Karpas-422 (cell line): ENCODE results near the gene BEND4. TPM values are rescaled to one million over a fixed set of nuclear protein-coding genes. Genes with fewer than 3 reads are reported as not detected.

ENCODE experiments used
- DNase-seq: peaks from one replicate; pipeline ENCODE4 v3.0.0-alpha.2; 2015
- H2AFZ ChIP-seq: fragments of 200-600 bp; sonication (generic); 2 replicates; pipeline ENCODE4 v1.6.1; 2014; ENCODE audit warnings: antibody characterized with exemption, low read length, mixed read lengths
- H3K27ac ChIP-seq: fragments of 200-600 bp; sonication (generic); 2 replicates; pipeline ENCODE4 v1.5.1; 2014; ENCODE audit warnings: mild to moderate bottlenecking, low read length, moderate library complexity
- H3K27me3 ChIP-seq: fragments of 200-600 bp; sonication (generic); 2 replicates; pipeline ENCODE4 v1.6.1; 2014; ENCODE audit warnings: low read length, mixed read lengths
- H3K36me3 ChIP-seq: fragments of 200-600 bp; sonication (generic); 2 replicates; pipeline ENCODE4 v1.6.1; 2014; ENCODE audit warnings: low read length, mixed read lengths; ENCODE audit not compliant: insufficient read depth
- H3K4me1 ChIP-seq: fragments of 200-600 bp; sonication (generic); 2 replicates; pipeline ENCODE4 v1.6.1; 2014; ENCODE audit warnings: mild to moderate bottlenecking, low read length, mixed read lengths
- H3K4me2 ChIP-seq: fragments of 200-600 bp; sonication (generic); 2 replicates; pipeline ENCODE4 v1.6.1; 2014; ENCODE audit warnings: low read length, low read depth, mild to moderate bottlenecking; ENCODE audit not compliant: poor library complexity, severe bottlenecking
- H3K4me3 ChIP-seq: fragments of 200-600 bp; sonication (generic); 2 replicates; pipeline ENCODE4 v1.5.1; 2014; ENCODE audit warnings: mild to moderate bottlenecking, antibody characterized with exemption, low read length, mixed read lengths
- H3K79me2 ChIP-seq: fragments of 200-600 bp; sonication (generic); 2 replicates; pipeline ENCODE4 v1.6.1; 2014; ENCODE audit warnings: mild to moderate bottlenecking, low read length, mixed read lengths
- H3K9ac ChIP-seq: fragments of 200-600 bp; sonication (generic); 2 replicates; pipeline ENCODE4 v1.6.0; 2014; ENCODE audit warnings: low read length
- H3K9me2 ChIP-seq: fragments of 200-600 bp; sonication (generic), shearing (Covaris generic); replicated peaks from 2 replicates; pipeline ENCODE4 v1.6.0; 2014; ENCODE audit warnings: mild to moderate bottlenecking, low read length, moderate library complexity; ENCODE audit not compliant: insufficient read depth
- H3K9me3 ChIP-seq: fragments of 300-700, 200-600 bp; sonication (generic); 2 replicates; pipeline ENCODE4 v1.6.1; 2014; ENCODE audit warnings: low read length, mixed read lengths
- H4K20me1 ChIP-seq: fragments of 200-600 bp; sonication (generic); 2 replicates; pipeline ENCODE4 v1.6.1; 2014; ENCODE audit warnings: mild to moderate bottlenecking, antibody characterized with exemption, low read length, low read depth; ENCODE audit not compliant: insufficient read depth
- total RNA-seq: library from RNA; depleted of rRNA; stranded (reverse); fragments of >200 nt; shearing (Covaris generic); gene quantifications from 2 replicates; pipeline ENCODE4 v1.2.3, GENCODE V29; 2014; ENCODE audit warnings: low replicate concordance

BEND4 gene
- total RNA-seq, 1 experiment from 2014 or later, result not detected

- no peaks in the 10 kb centered on the region for H3K4me1 ChIP-seq
- H3K36me3 ChIP-seq, result no peaks in the 10 kb centered on the region
- no peak overlapping the region for H3K9ac ChIP-seq
- H3K27ac ChIP-seq, result no peak overlapping the region
- no peaks in the 10 kb centered on the region for H3K27me3 ChIP-seq
- no peaks in the 10 kb centered on the region for H4K20me1 ChIP-seq
- no peak for DNase-seq
- H3K79me2 ChIP-seq, result no peaks in the 10 kb centered on the region
- H3K9me3 ChIP-seq, result no peaks in the 10 kb centered on the region
- no peaks in the 10 kb centered on the region for H3K9me2 ChIP-seq
- no peak overlapping the region for H3K4me3 ChIP-seq
- H3K4me2 ChIP-seq, result no peak overlapping the region
- H2AFZ ChIP-seq, result no peak overlapping the region
These were observed 20.4 kb downstream of the BEND4 start for GRCh38 chr4:42132099-42132498.

GRCh38 chr4:42123071-42123644, 29.3 kb downstream of the BEND4 start:
- H3K27ac ChIP-seq, result no peak overlapping the region
- H3K27me3 ChIP-seq, result no peaks in the 10 kb centered on the region
- H3K4me1 ChIP-seq, result no peaks in the 10 kb centered on the region
- H3K9me3 ChIP-seq, result no peaks in the 10 kb centered on the region
- H3K9ac ChIP-seq, result no peak overlapping the region
- no peak overlapping the region for H3K4me3 ChIP-seq
- H2AFZ ChIP-seq, result no peak overlapping the region
- H4K20me1 ChIP-seq, result no peaks in the 10 kb centered on the region
- no peak overlapping the region for H3K4me2 ChIP-seq
- no peaks in the 10 kb centered on the region for H3K36me3 ChIP-seq
- H3K9me2 ChIP-seq, result no peaks in the 10 kb centered on the region
- no peak for DNase-seq
- no peaks in the 10 kb centered on the region for H3K79me2 ChIP-seq

DNA sequence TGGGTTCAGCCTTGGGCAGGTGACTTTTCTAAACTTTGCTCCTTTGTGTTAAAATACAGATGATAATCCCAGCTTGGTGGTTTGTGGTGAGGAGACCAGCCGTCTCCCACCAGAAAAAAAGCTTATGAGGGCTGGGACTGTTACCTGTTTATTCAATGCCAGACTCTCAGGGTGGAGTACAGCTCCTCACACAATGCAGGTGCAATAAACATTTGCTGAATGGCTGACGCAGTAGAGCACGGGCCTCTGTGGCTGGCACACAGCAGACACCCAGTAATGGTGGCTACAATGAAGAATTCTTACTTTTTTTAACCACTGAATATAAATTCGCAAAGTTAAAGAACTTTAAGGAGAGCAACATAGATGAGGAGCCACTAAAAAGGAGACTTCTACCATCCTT, 30.2 kb downstream of the BEND4 start:
- Histone ChIP-seq H3K27me3 (no peaks in the 10 kb centered on the region), H3K4me3 (no peak overlapping the region), H2AFZ (no peak overlapping the region), H3K9me2 (no peaks in the 10 kb centered on the region), H3K4me1 (no peaks in the 10 kb centered on the region), H3K9me3 (no peaks in the 10 kb centered on the region), H3K9ac (no peak overlapping the region), H4K20me1 (no peaks in the 10 kb centered on the region), H3K4me2 (no peak overlapping the region), H3K36me3 (no peaks in the 10 kb centered on the region), H3K27ac (no peak overlapping the region), H3K79me2 (no peaks in the 10 kb centered on the region)
- DNase-seq, result no peak

GRCh38 chr4:42119886-42120285, 32.6 kb downstream of the BEND4 start:
- Histone ChIP-seq H3K27ac (no peak overlapping the region), H3K9ac (no peak overlapping the region)

GRCh38 chr4:42112846-42113245, 39.6 kb downstream of the BEND4 start:
- Histone ChIP-seq H3K9me2 (no peaks in the 10 kb centered on the region), H4K20me1 (no peaks in the 10 kb centered on the region), H3K36me3 (no peaks in the 10 kb centered on the region), H3K9me3 (no peaks in the 10 kb centered on the region), H3K79me2 (no peaks in the 10 kb centered on the region), H2AFZ (no peak overlapping the region), H3K4me2 (no peak overlapping the region), H3K4me3 (no peak overlapping the region), H3K9ac (no peak overlapping the region), H3K27ac (no peak overlapping the region), H3K27me3 (no peaks in the 10 kb centered on the region), H3K4me1 (no peaks in the 10 kb centered on the region)
- DNase-seq, result no peak

More at GRCh38 chr4:42119886-42120285, 32.6 kb downstream of the BEND4 start:
- no peak for DNase-seq
- Histone ChIP-seq H3K27me3 (no peaks in the 10 kb centered on the region), H3K4me3 (no peak overlapping the region), H3K4me2 (no peak overlapping the region), H4K20me1 (no peaks in the 10 kb centered on the region), H3K36me3 (no peaks in the 10 kb centered on the region), H2AFZ (no peak overlapping the region), H3K9me2 (no peaks in the 10 kb centered on the region), H3K9me3 (no peaks in the 10 kb centered on the region), H3K4me1 (no peaks in the 10 kb centered on the region), H3K79me2 (no peaks in the 10 kb centered on the region)

DNA sequence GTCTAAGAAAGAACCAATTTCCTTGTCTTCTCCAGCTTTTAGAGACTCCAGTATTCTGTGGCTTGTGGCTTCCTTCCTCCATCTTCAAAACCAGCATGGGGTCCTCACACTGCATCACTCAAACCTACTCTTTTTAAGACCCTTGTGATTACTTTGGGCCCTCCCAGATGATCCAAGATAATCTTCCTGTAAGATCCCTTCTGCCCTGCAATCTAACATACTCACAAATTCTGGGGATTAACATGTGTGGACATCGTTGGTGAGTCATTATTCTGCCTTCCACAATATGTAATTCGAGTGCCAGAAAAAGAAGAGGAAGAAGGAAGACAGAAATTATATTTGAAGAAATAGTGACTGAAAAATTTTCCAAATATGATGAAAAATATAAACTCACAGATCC, 47.9 kb downstream of the BEND4 start:
- H3K9me3 ChIP-seq, result no peaks in the 10 kb centered on the region
- no peaks in the 10 kb centered on the region for H3K27me3 ChIP-seq
- H3K9me2 ChIP-seq, result no peaks in the 10 kb centered on the region
- no peaks in the 10 kb centered on the region for H3K79me2 ChIP-seq
- H3K4me2 ChIP-seq, result no peak overlapping the region
- DNase-seq, result no peak
- no peaks in the 10 kb centered on the region for H3K4me1 ChIP-seq
- no peaks in the 10 kb centered on the region for H3K36me3 ChIP-seq
- H4K20me1 ChIP-seq, result no peaks in the 10 kb centered on the region; the same call in 1 of the 2 replicates
- H2AFZ ChIP-seq, result no peak overlapping the region
- H3K27ac ChIP-seq, result no peak overlapping the region
- no peak overlapping the region for H3K4me3 ChIP-seq
- no peak overlapping the region for H3K9ac ChIP-seq

DNA sequence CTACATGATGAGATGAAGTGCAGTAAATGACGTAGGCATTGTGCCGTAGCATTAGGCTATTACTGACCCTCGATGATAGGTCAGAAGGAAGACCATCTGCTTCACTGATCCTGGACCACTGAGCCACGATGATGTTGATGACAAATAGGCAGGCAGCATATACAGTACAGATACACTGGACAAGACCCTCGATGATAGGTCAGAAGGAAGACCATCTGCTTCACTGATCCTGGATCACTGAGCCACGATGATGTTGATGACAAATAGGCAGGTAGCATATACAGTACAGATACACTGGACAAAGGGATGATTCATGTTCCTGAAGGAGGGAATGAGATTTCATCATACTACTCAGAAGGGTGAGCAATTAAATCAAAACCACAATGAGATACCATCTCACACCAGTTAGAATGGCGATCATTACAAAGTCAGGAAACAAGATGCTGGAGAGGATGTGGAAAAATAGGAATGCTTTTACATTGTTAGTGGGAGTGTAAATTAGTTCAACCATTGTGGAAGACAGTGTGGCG, 50.9 kb downstream of the BEND4 start:
- no peak overlapping the region for H3K9ac ChIP-seq
- H2AFZ ChIP-seq, result no peak overlapping the region
- no peak overlapping the region for H3K4me3 ChIP-seq
- H3K9me2 ChIP-seq, result no peaks in the 10 kb centered on the region
- H3K27ac ChIP-seq, result no peak overlapping the region
- H3K4me1 ChIP-seq, result no peaks in the 10 kb centered on the region
- no peak for DNase-seq
- H3K9me3 ChIP-seq, result no peaks in the 10 kb centered on the region
- no peaks in the 10 kb centered on the region; the same call in 1 of the 2 replicates for H4K20me1 ChIP-seq
- H3K4me2 ChIP-seq, result no peak overlapping the region
- H3K27me3 ChIP-seq, result no peaks in the 10 kb centered on the region
- no peaks in the 10 kb centered on the region for H3K36me3 ChIP-seq
- H3K79me2 ChIP-seq, result no peaks in the 10 kb centered on the region

DNA sequence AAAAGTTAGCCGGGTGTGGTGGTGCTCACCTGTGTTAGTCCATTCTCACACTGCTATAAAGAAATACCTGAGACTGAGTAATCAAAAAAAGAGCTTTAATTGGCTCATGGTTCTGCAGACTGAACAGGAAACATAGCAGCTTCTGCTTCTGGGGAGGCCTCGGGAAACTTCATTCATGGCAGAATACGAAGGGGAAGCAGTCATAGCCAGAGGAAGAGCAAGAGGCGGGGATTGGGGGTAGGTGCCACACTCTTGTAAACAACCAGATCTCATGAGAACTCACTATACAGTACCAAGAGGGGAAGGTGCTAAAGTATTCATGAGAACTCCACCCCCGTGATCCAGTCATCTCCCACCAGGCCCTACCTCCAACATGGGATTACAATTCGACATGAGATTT, 64.1 kb downstream of the BEND4 start:
- Histone ChIP-seq H3K4me1 (no peaks in the 10 kb centered on the region), H3K36me3 (peaks cover 18% of the 10 kb centered on the region; the same call in 1 of the 2 replicates), H3K4me2 (no peak overlapping the region), H2AFZ (no peak overlapping the region), H3K27ac (no peak overlapping the region), H3K27me3 (no peaks in the 10 kb centered on the region), H3K9me3 (no peaks in the 10 kb centered on the region), H3K9me2 (no peaks in the 10 kb centered on the region), H3K9ac (no peak overlapping the region), H3K4me3 (no peak overlapping the region), H4K20me1 (no peaks in the 10 kb centered on the region), H3K79me2 (no peaks in the 10 kb centered on the region)
- DNase-seq, result peak; percentile 27
